Amygdala (tissue), 56 donors: ENCODE data around the gene CLCNKB.
"Not testable (repeated sequence)": the region's sequence is repeated elsewhere in the genome, so short reads cannot be mapped to it uniquely, and the experiment has no call there.

Experiments
- DNase-seq, 56 donors: peaks; one replicate each; lab custom pipeline; 2025; lab: John Stamatoyannopoulos, UW

Gene CLCNKB

GRCh38 chr1:16055613-16056520 is 12.3 kb downstream of the CLCNKB start:
- DNase-seq: peak in 44 of 56 donors; percentile 12 to 82 (median 48)

- DNase-seq: not testable (repeated sequence)
Observed at GRCh38 chr1:16056521-16056912, 12.9 kb downstream of the CLCNKB start.

- DNase-seq: not testable (repeated sequence)
Observed at GRCh38 chr1:16057314-16057915, 13.8 kb downstream of the CLCNKB start.

- not testable (repeated sequence) for DNase-seq
Observed at GRCh38 chr1:16058394-16059120, 15.0 kb downstream of the CLCNKB start.

- no peak for DNase-seq
Observed at GRCh38 chr1:16061266-16061665, 17.7 kb downstream of the CLCNKB start.

- peak in 10 of 56 donors; percentile 8 to 41 (median 20) for DNase-seq
Observed at GRCh38 chr1:16061989-16062686, 18.6 kb downstream of the CLCNKB start.

- DNase-seq: not testable (repeated sequence)
Observed at GRCh38 chr1:16062687-16063075, 19.1 kb downstream of the CLCNKB start.

- DNase-seq: no peak
Observed at GRCh38 chr1:16063226-16063829, 19.7 kb downstream of the CLCNKB start.

- DNase-seq: no peak
Observed at GRCh38 chr1:16063921-16064320, 20.3 kb downstream of the CLCNKB start.

- DNase-seq: peak in 14 of 56 donors; percentile 9 to 62 (median 25)
Observed at GRCh38 chr1:16064536-16065268, 21.1 kb downstream of the CLCNKB start.

GRCh38 chr1:16065269-16065576 is 21.6 kb downstream of the CLCNKB start:
- DNase-seq: no peak

- DNase-seq: no peak
Observed at GRCh38 chr1:16066245-16066644, 22.7 kb downstream of the CLCNKB start.

GRCh38 chr1:16067127-16067768 is 23.7 kb downstream of the CLCNKB start:
- DNase-seq: peak in 14 of 56 donors; percentile 15 to 72 (median 32)

- peak in 1 of 56 donors; percentile 27 for DNase-seq
Observed at GRCh38 chr1:16067933-16068332, 24.4 kb downstream of the CLCNKB start.

GRCh38 chr1:16068356-16069270 is 25.0 kb downstream of the CLCNKB start:
- peak in 31 of 56 donors; percentile 11 to 70 (median 37) for DNase-seq

- DNase-seq: no peak
Observed at GRCh38 chr1:16070640-16071355, 27.2 kb downstream of the CLCNKB start.

- no peak for DNase-seq
Observed at GRCh38 chr1:16071614-16072013, 28.0 kb downstream of the CLCNKB start.
